ENCODE measurements around the gene EXOSC9.

DNA sequence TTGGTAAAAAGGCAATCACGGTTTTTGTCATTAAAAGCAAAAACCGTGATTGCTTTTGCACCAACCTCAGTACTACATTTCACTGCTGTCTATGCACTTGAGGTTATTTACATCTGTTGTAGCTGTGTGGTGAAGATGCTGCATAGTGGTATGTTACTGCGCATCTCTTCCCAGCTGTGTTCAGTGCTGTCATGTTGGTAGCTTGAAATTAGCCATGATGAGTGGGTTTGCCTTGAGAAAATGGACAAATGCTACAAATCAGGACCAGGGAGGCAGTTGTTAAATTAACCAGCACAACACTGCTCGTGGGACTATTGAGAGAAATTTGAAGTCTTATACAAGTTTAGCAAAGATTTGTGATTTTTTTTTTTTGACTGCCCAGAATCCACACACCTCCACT, 34.0 kb upstream of the EXOSC9 start:
- TF ChIP-seq, protein P1, sequence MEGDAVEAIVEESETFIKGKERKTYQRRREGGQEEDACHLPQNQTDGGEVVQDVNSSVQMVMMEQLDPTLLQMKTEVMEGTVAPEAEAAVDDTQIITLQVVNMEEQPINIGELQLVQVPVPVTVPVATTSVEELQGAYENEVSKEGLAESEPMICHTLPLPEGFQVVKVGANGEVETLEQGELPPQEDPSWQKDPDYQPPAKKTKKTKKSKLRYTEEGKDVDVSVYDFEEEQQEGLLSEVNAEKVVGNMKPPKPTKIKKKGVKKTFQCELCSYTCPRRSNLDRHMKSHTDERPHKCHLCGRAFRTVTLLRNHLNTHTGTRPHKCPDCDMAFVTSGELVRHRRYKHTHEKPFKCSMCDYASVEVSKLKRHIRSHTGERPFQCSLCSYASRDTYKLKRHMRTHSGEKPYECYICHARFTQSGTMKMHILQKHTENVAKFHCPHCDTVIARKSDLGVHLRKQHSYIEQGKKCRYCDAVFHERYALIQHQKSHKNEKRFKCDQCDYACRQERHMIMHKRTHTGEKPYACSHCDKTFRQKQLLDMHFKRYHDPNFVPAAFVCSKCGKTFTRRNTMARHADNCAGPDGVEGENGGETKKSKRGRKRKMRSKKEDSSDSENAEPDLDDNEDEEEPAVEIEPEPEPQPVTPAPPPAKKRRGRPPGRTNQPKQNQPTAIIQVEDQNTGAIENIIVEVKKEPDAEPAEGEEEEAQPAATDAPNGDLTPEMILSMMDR (IDR thresholded peaks at IDR 0.05; ENCODE audit: low read depth, low read length), result no peak
- no peak for TF ChIP-seq POLR2A (IDR thresholded peaks at IDR 0.05; ENCODE audit: extremely low read depth, insufficient read length)
- TF ChIP-seq, protein P2, sequence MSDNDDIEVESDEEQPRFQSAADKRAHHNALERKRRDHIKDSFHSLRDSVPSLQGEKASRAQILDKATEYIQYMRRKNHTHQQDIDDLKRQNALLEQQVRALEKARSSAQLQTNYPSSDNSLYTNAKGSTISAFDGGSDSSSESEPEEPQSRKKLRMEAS (IDR thresholded peaks at IDR 0.05; ENCODE audit: low read depth, low read length), result no peak

All from NB4 (cell line).